IMR-90 (cell line): ENCODE measurements around the gene HIVEP1. TPM values are rescaled to one million over a fixed set of nuclear protein-coding genes. Genes with fewer than 3 reads are reported as not detected.

ENCODE experiments used
- ATAC-seq: fragments of 200-7000 bp; cut with Tn5 transposase; 2 replicates; pipeline ENCODE4 v1.9.1; 2020; ENCODE audit warnings: low read depth, mild to moderate bottlenecking, moderate library complexity
- BruUV-seq: library from RNA; stranded (reverse); fragments of 400-500 nt; replicated peaks from 2 replicates; lab custom pipeline; 2021; lab: Mats Ljungman, UMichigan
- CTCF ChIA-PET: fragments of 300-600 bp; formaldehyde crosslinking; extraction: SDS; loops from one replicate; lab custom pipeline; 2021; ENCODE audit warnings: antibody characterized with exemption; lab: Yijun Ruan, JAX
- POLR2A ChIA-PET: fragments of 300-600 bp; sonication (Branson Sonifier 250); formaldehyde crosslinking; loops from one replicate; lab custom pipeline; 2022; ENCODE audit warnings: antibody characterized with exemption; ENCODE audit not compliant: unreplicated experiment; lab: Charles Lee
- DNase-seq: peaks from one replicate; pipeline ENCODE4 v3.0.0; 2013
- H2AFZ ChIP-seq: replicated peaks from 2 replicates; pipeline ENCODE3; 2013; ENCODE audit warnings: low read length, mild to moderate bottlenecking; ENCODE audit not compliant: poor library complexity
- H2AK5ac ChIP-seq: 2 replicates; pipeline ENCODE4 v1.6.1; 2013; ENCODE audit warnings: low read depth, low read length, inconsistent platforms
- H2AK9ac ChIP-seq: replicated peaks from 2 replicates; pipeline ENCODE3; 2013; ENCODE audit warnings: mild to moderate bottlenecking, low read depth, low read length, moderate library complexity; ENCODE audit not compliant: poor library complexity
- H2BK120ac ChIP-seq: 2 replicates; pipeline ENCODE4 v1.6.1; 2013; ENCODE audit warnings: low read depth, low read length, inconsistent platforms
- H2BK15ac ChIP-seq: 3 replicates; pipeline ENCODE4 v1.6.1; 2013; ENCODE audit warnings: low read depth, low read length, inconsistent platforms
- H2BK20ac ChIP-seq: 2 replicates; pipeline ENCODE4 v1.6.1; 2013; ENCODE audit warnings: low read depth, mild to moderate bottlenecking, inconsistent platforms, low read length, moderate library complexity
- H2BK5ac ChIP-seq: 2 replicates; pipeline ENCODE4 v1.6.1; 2013; ENCODE audit warnings: mild to moderate bottlenecking, low read depth, low read length, inconsistent platforms; ENCODE audit not compliant: poor library complexity, severe bottlenecking
- H3K14ac ChIP-seq: replicated peaks from 2 replicates; pipeline ENCODE4 v1.6.1; 2013; ENCODE audit warnings: low read depth, low read length, inconsistent platforms
- H3K18ac ChIP-seq: 2 replicates; pipeline ENCODE4 v1.6.1; 2013; ENCODE audit warnings: low read depth, low read length, control low read depth
- H3K23ac ChIP-seq: 2 replicates; pipeline ENCODE4 v1.6.1; 2013; ENCODE audit warnings: low read depth, low read length, inconsistent platforms
- H3K27ac ChIP-seq: 2 replicates; pipeline ENCODE4 v1.5.1; 2013; ENCODE audit warnings: mild to moderate bottlenecking, control low read depth, low read length; ENCODE audit not compliant: insufficient read depth
- H3K27me3 ChIP-seq: 2 replicates; pipeline ENCODE4 v1.6.1; 2013; ENCODE audit warnings: low read length; ENCODE audit not compliant: control insufficient read depth, insufficient read depth
- H3K36me3 ChIP-seq: 2 replicates; pipeline ENCODE4 v1.6.1; 2013; ENCODE audit warnings: low read length, mixed read lengths; ENCODE audit not compliant: control insufficient read depth, insufficient read depth
- H3K4ac ChIP-seq: 2 replicates; pipeline ENCODE4 v1.6.1; 2013; ENCODE audit warnings: low read depth, low read length, inconsistent platforms
- H3K4me1 ChIP-seq: 2 replicates; pipeline ENCODE4 v1.6.1; 2013; ENCODE audit warnings: low read length, mixed read lengths; ENCODE audit not compliant: control insufficient read depth, insufficient read depth
- H3K4me2 ChIP-seq: 2 replicates; pipeline ENCODE4 v1.6.1; 2013; ENCODE audit warnings: low read depth, mild to moderate bottlenecking, control low read depth, low read length, moderate library complexity
- H3K4me3 ChIP-seq: 2 replicates; pipeline ENCODE4 v1.5.1; 2013; ENCODE audit warnings: low read depth, mild to moderate bottlenecking, control low read depth, low read length, moderate library complexity; ENCODE audit not compliant: insufficient read depth
- H3K56ac ChIP-seq: 2 replicates; pipeline ENCODE4 v1.6.1; 2013; ENCODE audit warnings: low read length, inconsistent platforms; ENCODE audit not compliant: insufficient read depth; ENCODE audit errors: extremely low read depth
- H3K79me1 ChIP-seq, 2 experiments: 2 replicates each; pipeline ENCODE4 v1.6.1; 2013; ENCODE audit warnings: low read length in 2 of 2, inconsistent platforms in 1 of 2, low read depth in 1 of 2
- H3K9ac ChIP-seq: 2 replicates; pipeline ENCODE4 v1.6.1; 2013; ENCODE audit warnings: low read depth, low read length, control low read depth
- H3K9me1 ChIP-seq: 2 replicates; pipeline ENCODE4 v1.6.1; 2013; ENCODE audit warnings: low read length, inconsistent platforms; ENCODE audit not compliant: insufficient read depth
- H3K9me3 ChIP-seq: 2 replicates; pipeline ENCODE4 v1.6.1; 2013; ENCODE audit warnings: low read length; ENCODE audit not compliant: control insufficient read depth, insufficient read depth
- H4K20me1 ChIP-seq: 2 replicates; pipeline ENCODE4 v1.6.1; 2013; ENCODE audit warnings: low read length, inconsistent platforms; ENCODE audit not compliant: insufficient read depth
- H4K5ac ChIP-seq: 2 replicates; pipeline ENCODE4 v1.6.1; 2013; ENCODE audit warnings: mild to moderate bottlenecking, low read depth, low read length, control low read depth
- H4K8ac ChIP-seq, 2 experiments: 2 replicates each; pipeline ENCODE4 v1.6.1; 2013; ENCODE audit warnings: low read depth in 2 of 2, low read length in 2 of 2, control low read depth in 1 of 2, inconsistent platforms in 1 of 2
- H4K91ac ChIP-seq: 2 replicates; pipeline ENCODE4 v1.6.1; 2013; ENCODE audit warnings: low read depth, low read length, inconsistent platforms; ENCODE audit not compliant: insufficient read depth
- CHD1 ChIP-seq: IDR thresholded peaks from 2 replicates; pipeline ENCODE4 v1.6.1; 2012; ENCODE audit warnings: low read depth, low read length, improper control_type of control experiment
- FOS ChIP-seq: fragments of 150-350 bp; IDR thresholded peaks from 2 replicates; pipeline ENCODE4 v1.6.1; 2016; ENCODE audit warnings: low read depth, low read length
- MAFK ChIP-seq: IDR thresholded peaks from 2 replicates; pipeline ENCODE4 v1.6.1; 2012; ENCODE audit warnings: low read depth, low read length, improper control_type of control experiment
- MAZ ChIP-seq: IDR thresholded peaks from 2 replicates; pipeline ENCODE4 v1.6.1; 2012; ENCODE audit warnings: low read depth, mild to moderate bottlenecking, low read length, improper control_type of control experiment, moderate library complexity, borderline replicate concordance
- MXI1 ChIP-seq: IDR thresholded peaks from 2 replicates; pipeline ENCODE4 v1.6.1; 2012; ENCODE audit warnings: low read depth, mild to moderate bottlenecking, low read length, moderate library complexity, borderline replicate concordance
- NFE2L2 ChIP-seq: fragments of 150-350 bp; IDR thresholded peaks from 2 replicates; pipeline ENCODE4 v1.6.1; 2016; ENCODE audit warnings: low read depth, mild to moderate bottlenecking, low read length
- RFX5 ChIP-seq: IDR thresholded peaks from 2 replicates; pipeline ENCODE4 v1.8.0; 2012; ENCODE audit warnings: low read depth, mild to moderate bottlenecking, low read length, moderate library complexity
- WGBS, 2 experiments: methylation state at CpG; one replicate each; pipeline versions ENCODE4 v1.1.5 to v1.1.7; 2013; ENCODE audit warnings: missing lambda C conversion rate in 2 of 2; ENCODE audit not compliant: insufficient read length in 1 of 2; ENCODE audit errors: extremely low coverage in 2 of 2; 5-methylcytosine and 5-hydroxymethylcytosine counted together
- dilution Hi-C: fragments of 300-500 bp; cut with HindIII; formaldehyde crosslinking; loops from one replicate; pipeline ENCODE4 v1.14.3; 2018; ENCODE audit warnings: low sequenced_read_pairs; ENCODE audit not compliant: unreplicated experiment
- in situ Hi-C: fragments of 300-500 bp; cut with MboI; formaldehyde crosslinking; loops from 3 replicates; pipeline ENCODE4 v1.14.3; 2019; ENCODE audit warnings: low sequenced_read_pairs, inconsistent platforms, mixed read lengths
- intact Hi-C: fragments of 100-400 bp; cut with micrococcal nuclease; formaldehyde crosslinking; loops from 2 replicates; pipeline ENCODE4 v1.10.0; 2022
- polyA plus RNA-seq, 3 experiments: library from polyadenylated mRNA; depleted of rRNA; stranded (reverse); fragments of >200 nt; gene quantifications; 2 replicates each; pipeline ENCODE4 v1.2.3, GENCODE V29; 2012; ENCODE audit warnings: low replicate concordance in 1 of 3
- total RNA-seq: library from RNA; depleted of rRNA; stranded (reverse); fragments of >200 nt; gene quantifications from 2 replicates; pipeline ENCODE4 v1.2.3, GENCODE V29; 2012
- TF ChIP-seq, protein P1 (sequence below): fragments of 150-350 bp; IDR thresholded peaks from 2 replicates; pipeline ENCODE4 v1.6.1; 2016; ENCODE audit warnings: low read depth, mild to moderate bottlenecking, low read length, moderate library complexity, borderline replicate concordance

Gene HIVEP1
- total and polyA plus RNA-seq, 2 of the 4 experiments (the other 2 are of a cell fraction) = 13.0 to 17.2 TPM

- Histone ChIP-seq H2BK15ac (no peak overlapping the region), H2BK5ac (no peak overlapping the region), H2BK120ac (no peak overlapping the region), H3K9me3 (no peaks in the 10 kb centered on the region), H3K36me3 (no peaks in the 10 kb centered on the region), H2AK5ac (no peak overlapping the region), H3K14ac (no peak overlapping the region), H3K27ac (no peak overlapping the region), H3K4me3 (no peak overlapping the region), H3K27me3 (no peaks in the 10 kb centered on the region), H4K5ac (no peak overlapping the region), H3K79me1 (no peaks in the 10 kb centered on the region), H3K9ac (no peak overlapping the region), H3K4me2 (no peak overlapping the region), H4K8ac (no peak overlapping the region), H3K18ac (no peak overlapping the region), H2AK9ac (no peak overlapping the region), H4K20me1 (no peaks in the 10 kb centered on the region), H3K4ac (no peak overlapping the region), H4K91ac (no peak overlapping the region), H2AFZ (no peak overlapping the region), H3K4me1 (peaks cover 4% of the 10 kb centered on the region; the same call in 1 of the 2 replicates), H3K23ac (no peak overlapping the region), H3K56ac (no peak overlapping the region), H3K9me1 (no peaks in the 10 kb centered on the region; the same call in 1 of the 2 replicates), H2BK20ac (no peak overlapping the region)
- no CpG with 5 or more reads among the region's 1 CpG for WGBS, 2 experiments
- ChIA-PET CTCF (no interaction called here), POLR2A (no interaction called here)
- in situ Hi-C loops = no loop called here
- DNase-seq (no peak), ATAC-seq (no peak)
- no peak for TF ChIP-seq MAFK
- TF ChIP-seq CHD1 = no peak
- TF ChIP-seq FOS = no peak
- TF ChIP-seq, protein P1, sequence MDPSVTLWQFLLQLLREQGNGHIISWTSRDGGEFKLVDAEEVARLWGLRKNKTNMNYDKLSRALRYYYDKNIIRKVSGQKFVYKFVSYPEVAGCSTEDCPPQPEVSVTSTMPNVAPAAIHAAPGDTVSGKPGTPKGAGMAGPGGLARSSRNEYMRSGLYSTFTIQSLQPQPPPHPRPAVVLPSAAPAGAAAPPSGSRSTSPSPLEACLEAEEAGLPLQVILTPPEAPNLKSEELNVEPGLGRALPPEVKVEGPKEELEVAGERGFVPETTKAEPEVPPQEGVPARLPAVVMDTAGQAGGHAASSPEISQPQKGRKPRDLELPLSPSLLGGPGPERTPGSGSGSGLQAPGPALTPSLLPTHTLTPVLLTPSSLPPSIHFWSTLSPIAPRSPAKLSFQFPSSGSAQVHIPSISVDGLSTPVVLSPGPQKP = no peak
- TF ChIP-seq RFX5 = no peak
- TF ChIP-seq MAZ = no peak
- no peak for TF ChIP-seq NFE2L2
- no peak for TF ChIP-seq MXI1
- dilution Hi-C loops = no loop called here
- no TSS peak for BruUV-seq
- intact Hi-C loops = no loop called here
These were observed 15.4 kb upstream of the HIVEP1 start for GRCh38 chr6:11996751-11997150.
